ENCODE measurements around the gene SRGN. TPM values are rescaled to one million over a fixed set of nuclear protein-coding genes. Genes with fewer than 3 reads are reported as not detected.

The SRGN gene
- total and polyA plus RNA-seq, 2 of the 13 experiments (the other 11 are each of a cell fraction or from before 2014, with no cell fraction given) = 0.09 TPM; not detected in 1

DNA sequence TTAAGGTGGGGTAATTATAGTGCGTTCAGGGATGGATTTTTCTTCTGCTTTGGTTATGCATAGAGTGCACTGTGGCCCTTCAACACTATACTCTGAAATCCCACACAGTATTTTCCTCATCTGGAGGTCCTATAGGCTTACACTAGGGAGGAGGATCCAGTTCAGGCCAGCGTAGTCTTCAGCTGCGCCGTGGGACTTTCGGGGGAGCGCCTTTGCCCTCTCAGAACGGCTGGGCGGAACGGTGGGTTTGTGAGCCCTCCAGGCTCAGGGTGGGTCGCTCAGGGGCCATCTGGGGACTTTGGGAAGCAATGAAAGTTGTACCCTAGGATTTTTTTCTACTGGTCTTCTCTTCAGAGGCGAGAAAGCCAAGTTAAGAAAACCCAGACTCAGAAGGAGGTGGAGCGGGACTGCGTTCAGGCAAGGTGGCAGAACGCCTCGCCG, 35.4 kb downstream of the SRGN start (continued):
- TF ChIP-seq, protein P1, sequence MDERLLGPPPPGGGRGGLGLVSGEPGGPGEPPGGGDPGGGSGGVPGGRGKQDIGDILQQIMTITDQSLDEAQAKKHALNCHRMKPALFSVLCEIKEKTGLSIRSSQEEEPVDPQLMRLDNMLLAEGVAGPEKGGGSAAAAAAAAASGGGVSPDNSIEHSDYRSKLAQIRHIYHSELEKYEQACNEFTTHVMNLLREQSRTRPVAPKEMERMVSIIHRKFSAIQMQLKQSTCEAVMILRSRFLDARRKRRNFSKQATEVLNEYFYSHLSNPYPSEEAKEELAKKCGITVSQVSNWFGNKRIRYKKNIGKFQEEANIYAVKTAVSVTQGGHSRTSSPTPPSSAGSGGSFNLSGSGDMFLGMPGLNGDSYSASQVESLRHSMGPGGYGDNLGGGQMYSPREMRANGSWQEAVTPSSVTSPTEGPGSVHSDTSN (CRISPR knock-in tag; IDR thresholded peaks at IDR 0.05) = no peak
- TF ChIP-seq ZNF329 (CRISPR knock-in tag; IDR thresholded peaks at IDR 0.05; ENCODE audit: low read depth) (no peak), SOX13 (IDR thresholded peaks at IDR 0.05) (no peak), SOX13 (CRISPR knock-in tag; conservative IDR thresholded peaks at IDR 0.05 in 1 of 2, IDR thresholded peaks at IDR 0.05 in 1 of 2) (no peak), MAF1 (CRISPR knock-in tag; IDR thresholded peaks at IDR 0.05; ENCODE audit: borderline replicate concordance) (0 out of 2 replicates have a peak, but pooled peaks have one; percentile 6), FOSL1 (CRISPR knock-in tag; IDR thresholded peaks at IDR 0.05; ENCODE audit: borderline replicate concordance) (no peak), ZFP37 (CRISPR knock-in tag; IDR thresholded peaks at IDR 0.05; ENCODE audit: borderline replicate concordance) (no peak), SIN3A (IDR thresholded peaks at IDR 0.05; ENCODE audit: borderline replicate concordance, low read depth, low read length) (peak; percentile 21; the same call in 1 of the 2 replicates), PHB2 (IDR thresholded peaks at IDR 0.05; ENCODE audit: partially characterized antibody) (no peak), SUZ12 (IDR thresholded peaks at IDR 0.05; ENCODE audit: low read depth, low read length) (no peak), SATB2 (CRISPR knock-in tag; IDR thresholded peaks at IDR 0.05) (0 out of 2 replicates have a peak, but pooled peaks have one; percentile 33), GFI1 (CRISPR knock-in tag; IDR thresholded peaks at IDR 0.05; ENCODE audit: borderline replicate concordance) (no peak), ZMAT3 (CRISPR knock-in tag; conservative IDR thresholded peaks at IDR 0.05) (no peak), ZFP90 (CRISPR knock-in tag; IDR thresholded peaks at IDR 0.05; ENCODE audit: borderline replicate concordance) (0 out of 2 replicates have a peak, but pooled peaks have one; percentile 50), SRSF1 (optimal IDR thresholded peaks at IDR 0.05; ENCODE audit: low read depth, low read length) (peak; percentile 23), NKX3-1 (CRISPR knock-in tag; IDR thresholded peaks at IDR 0.05) (peak; percentile 66; the same call in 1 of the 2 replicates), CAMTA2 (CRISPR knock-in tag; IDR thresholded peaks at IDR 0.05; ENCODE audit: borderline replicate concordance) (0 out of 2 replicates have a peak, but pooled peaks have one; percentile 21), NFRKB (IDR thresholded peaks at IDR 0.05) (no peak), ZNF17 (CRISPR knock-in tag; IDR thresholded peaks at IDR 0.05) (no peak), ZNF33B (CRISPR knock-in tag; IDR thresholded peaks at IDR 0.05) (no peak), KLF13 (CRISPR knock-in tag; IDR thresholded peaks at IDR 0.05) (no peak), CREB1 (IDR thresholded peaks at IDR 0.05) (no peak), CREB1 (CRISPR knock-in tag; IDR thresholded peaks at IDR 0.05) (0 out of 2 replicates have a peak, but pooled peaks have one; percentile 11), RNF2 (conservative IDR thresholded peaks at IDR 0.05; ENCODE audit: low read depth) (0 out of 2 replicates have a peak, but pooled peaks have one; percentile 37), PHF21A (CRISPR knock-in tag; IDR thresholded peaks at IDR 0.05) (peak; percentile 50; the same call in 1 of the 2 replicates), ZNF230 (CRISPR knock-in tag; IDR thresholded peaks at IDR 0.05) (no peak), HDAC2 (CRISPR knock-in tag; IDR thresholded peaks at IDR 0.05) (0 out of 2 replicates have a peak, but pooled peaks have one; percentile 9), RARG (CRISPR knock-in tag; IDR thresholded peaks at IDR 0.05; ENCODE audit: low read depth) (no peak), DMAP1 (CRISPR knock-in tag; IDR thresholded peaks at IDR 0.05) (peak; percentile 38; the same call in 1 of the 2 replicates), SYNCRIP (IDR thresholded peaks at IDR 0.05; ENCODE audit: insufficient read depth, low read depth, low read length) (no peak), HNRNPLL (IDR thresholded peaks at IDR 0.05; ENCODE audit: low read depth, low read length, poor library complexity, severe bottlenecking) (no peak)
- TF ChIP-seq, protein P2, sequence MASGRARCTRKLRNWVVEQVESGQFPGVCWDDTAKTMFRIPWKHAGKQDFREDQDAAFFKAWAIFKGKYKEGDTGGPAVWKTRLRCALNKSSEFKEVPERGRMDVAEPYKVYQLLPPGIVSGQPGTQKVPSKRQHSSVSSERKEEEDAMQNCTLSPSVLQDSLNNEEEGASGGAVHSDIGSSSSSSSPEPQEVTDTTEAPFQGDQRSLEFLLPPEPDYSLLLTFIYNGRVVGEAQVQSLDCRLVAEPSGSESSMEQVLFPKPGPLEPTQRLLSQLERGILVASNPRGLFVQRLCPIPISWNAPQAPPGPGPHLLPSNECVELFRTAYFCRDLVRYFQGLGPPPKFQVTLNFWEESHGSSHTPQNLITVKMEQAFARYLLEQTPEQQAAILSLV (CRISPR knock-in tag; IDR thresholded peaks at IDR 0.05; ENCODE audit: borderline replicate concordance) = 0 out of 2 replicates have a peak, but pooled peaks have one; percentile 17
- TF ChIP-seq, protein P3, sequence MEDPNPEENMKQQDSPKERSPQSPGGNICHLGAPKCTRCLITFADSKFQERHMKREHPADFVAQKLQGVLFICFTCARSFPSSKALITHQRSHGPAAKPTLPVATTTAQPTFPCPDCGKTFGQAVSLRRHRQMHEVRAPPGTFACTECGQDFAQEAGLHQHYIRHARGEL (CRISPR knock-in tag; IDR thresholded peaks at IDR 0.05) = no peak
